Bladder microvascular endothelial cell (primary cell): ENCODE measurements around the gene APLP2. TPM values are rescaled to one million over a fixed set of nuclear protein-coding genes. Genes with fewer than 3 reads are reported as not detected.

Experiments
- total RNA-seq: library from RNA; depleted of rRNA; stranded (reverse); fragments of >200 nt; gene quantifications from 2 replicates; pipeline ENCODE4 v1.2.3, GENCODE V29; 2014

APLP2 gene
- total RNA-seq = 533 and 1,316 TPM in 2 replicates

GRCh38 chr11:130069659-130070108, at the start of gene APLP2:
Gene APLP2 (plus strand): TSS chr11:130069894. CDS start chr11:130069978, 84 bp downstream.

GRCh38 chr11:130159657-130160497, 90.2 kb downstream of the APLP2 start, which contains the start of gene ST14:
Gene ST14 (plus strand): TSS chr11:130159782. CDS start chr11:130159980, 198 bp downstream.

Other genes with a start within 250 kb of the APLP2 start
- gene NFRKB, start 174.3 kb upstream of the APLP2 start, total RNA-seq = 8.6 and 18.4 TPM in 2 replicates
- 3.7 and 8.0 TPM in 2 replicates for gene PRDM10, start 67.1 kb upstream of the APLP2 start, total RNA-seq
- 0.06 TPM in 1 of 2 replicates, not detected in the other for gene ST14, start 89.9 kb downstream of the APLP2 start, total RNA-seq
- gene ZBTB44, start 245.0 kb downstream of the APLP2 start, total RNA-seq = 15.9 and 28.5 TPM in 2 replicates